ENCODE measurements around the gene C8G. TPM values are rescaled to one million over a fixed set of nuclear protein-coding genes. Genes with fewer than 3 reads are reported as not detected.

C8G gene
- total RNA-seq, 1 experiment from 2014 or later, result 2.9 TPM

GRCh38 chr9:136985853-136986252, 40.8 kb downstream of the C8G start:
- intact Hi-C loops (cut with micrococcal nuclease; ENCODE audit: unreplicated experiment) (no loop called here), in situ Hi-C loops (cut with HindIII; ENCODE audit: low pct_unique_long_range_greater_than_20kb, low sequenced_read_pairs) (no loop called here)
- DNase-seq (ENCODE audit: low read depth, low spot score) (no peak), ATAC-seq (no peak)
- Histone ChIP-seq H3K27ac (ENCODE audit: low read length) (no peak overlapping the region), H3K4me3 (ENCODE audit: low read depth in 2 of 2, low read length in 2 of 2) (no peak overlapping the region), H3K9me3 (ENCODE audit: control insufficient read depth, insufficient read depth, low read depth, low read length) (no peaks in the 10 kb centered on the region), H3K27me3 (ENCODE audit: control insufficient read depth, insufficient read depth, low read length) (no peaks in the 10 kb centered on the region), H3K4me1 (ENCODE audit: control insufficient read depth, insufficient read depth, low read length) (no peaks in the 10 kb centered on the region), H3K36me3 (ENCODE audit: control insufficient read depth, insufficient read depth, low read length) (no peaks in the 10 kb centered on the region)
- ChIA-PET CTCF (no interaction called here), POLR2A (no interaction called here)
- BruUV-seq (replicated peaks), result no TSS peak
- TF ChIP-seq CTCF (IDR thresholded peaks at IDR 0.05) (no peak), POLR2AphosphoS5 (IDR thresholded peaks at IDR 0.05; ENCODE audit: low read depth, low read length) (no peak), REST (IDR thresholded peaks at IDR 0.05; ENCODE audit: insufficient read depth in 1 of 2, low read depth in 2 of 2, low read length in 1 of 2) (no peak), TCF7L2 (IDR thresholded peaks at IDR 0.05; ENCODE audit: low read depth, low read length) (no peak), SIN3A (IDR thresholded peaks at IDR 0.05; ENCODE audit: borderline replicate concordance, insufficient read depth, low read depth, low read length) (no peak)

- no TSS peak for BruUV-seq (replicated peaks)
- Histone ChIP-seq H3K27ac (ENCODE audit: low read length) (no peak overlapping the region), H3K4me1 (ENCODE audit: control insufficient read depth, insufficient read depth, low read length) (peaks cover 7% of the 10 kb centered on the region; the same call in 1 of the 2 replicates), H3K4me3 (ENCODE audit: low read depth in 2 of 2, low read length in 2 of 2) (no peak overlapping the region), H3K27me3 (ENCODE audit: control insufficient read depth, insufficient read depth, low read length) (no peaks in the 10 kb centered on the region), H3K9me3 (ENCODE audit: control insufficient read depth, insufficient read depth, low read depth, low read length) (no peaks in the 10 kb centered on the region), H3K36me3 (ENCODE audit: control insufficient read depth, insufficient read depth, low read length) (no peaks in the 10 kb centered on the region; the same call in 1 of the 2 replicates)
- ATAC-seq (no peak), DNase-seq (ENCODE audit: low read depth, low spot score) (no peak)
- no peak for TF ChIP-seq POLR2AphosphoS5 (IDR thresholded peaks at IDR 0.05; ENCODE audit: low read depth, low read length)
- TF ChIP-seq TCF7L2 (IDR thresholded peaks at IDR 0.05; ENCODE audit: low read depth, low read length), result no peak
- no peak for TF ChIP-seq CTCF (IDR thresholded peaks at IDR 0.05)
- TF ChIP-seq REST (IDR thresholded peaks at IDR 0.05; ENCODE audit: insufficient read depth in 1 of 2, low read depth in 2 of 2, low read length in 1 of 2), result no peak
- no peak for TF ChIP-seq SIN3A (IDR thresholded peaks at IDR 0.05; ENCODE audit: borderline replicate concordance, insufficient read depth, low read depth, low read length)
- ChIA-PET POLR2A (no interaction called here), CTCF (no interaction called here)
- in situ Hi-C loops (cut with HindIII; ENCODE audit: low pct_unique_long_range_greater_than_20kb, low sequenced_read_pairs), result no loop called here
- intact Hi-C loops (cut with micrococcal nuclease; ENCODE audit: unreplicated experiment), result no loop called here
Observed at GRCh38 chr9:136988872-136989271, 43.8 kb downstream of the C8G start.
